Smooth muscle cell (in vitro differentiated cells): ENCODE data around the gene NFIL3. TPM values are rescaled to one million over a fixed set of nuclear protein-coding genes. Genes with fewer than 3 reads are reported as not detected.

Source experiments
- DNase-seq: peaks from one replicate; lab custom pipeline; 2025; ENCODE audit not compliant: unreplicated experiment; lab: John Stamatoyannopoulos, UW
- H2AFZ ChIP-seq: fragments of 200-600 bp; sonication (generic); 2 replicates; pipeline ENCODE4 v1.6.0; 2016; ENCODE audit warnings: antibody characterized with exemption, low read depth, mild to moderate bottlenecking
- H3F3A ChIP-seq: fragments of 200-600 bp; sonication (generic); 2 replicates; pipeline ENCODE4 v1.6.0; 2017; ENCODE audit warnings: antibody characterized with exemption, low read depth
- H3K27ac ChIP-seq: fragments of 200-600 bp; sonication (generic); 2 replicates; pipeline ENCODE4 v1.5.1; 2016; ENCODE audit warnings: low read depth, mild to moderate bottlenecking
- H3K27me3 ChIP-seq: fragments of 200-600 bp; sonication (generic); 2 replicates; pipeline ENCODE4 v1.6.1; 2016; ENCODE audit warnings: low read depth, mild to moderate bottlenecking
- H3K36me3 ChIP-seq: fragments of 200-600 bp; sonication (generic); 2 replicates; pipeline ENCODE4 v1.5.1; 2016; ENCODE audit warnings: low read depth
- H3K4me1 ChIP-seq: fragments of 200-600 bp; sonication (generic); 2 replicates; pipeline ENCODE4 v1.5.1; 2016; ENCODE audit warnings: low read depth
- H3K4me2 ChIP-seq: fragments of 200-600 bp; sonication (generic); 2 replicates; pipeline ENCODE4 v1.6.0; 2016; ENCODE audit warnings: mild to moderate bottlenecking
- H3K4me3 ChIP-seq: fragments of 200-600 bp; sonication (generic); 2 replicates; pipeline ENCODE4 v1.5.1; 2016; ENCODE audit warnings: mild to moderate bottlenecking
- H3K79me2 ChIP-seq: fragments of 200-600 bp; sonication (generic); 2 replicates; pipeline ENCODE4 v1.6.0; 2016; ENCODE audit warnings: low read depth, mild to moderate bottlenecking
- H3K9ac ChIP-seq: fragments of 200-600 bp; sonication (generic); 2 replicates; pipeline ENCODE4 v1.6.0; 2016; ENCODE audit warnings: low read depth
- H3K9me3 ChIP-seq: fragments of 200-600 bp; sonication (generic); replicated peaks from 2 replicates; pipeline ENCODE4 v1.5.1; 2016; ENCODE audit warnings: low read depth
- H4K20me1 ChIP-seq: fragments of 200-600 bp; sonication (generic); 2 replicates; pipeline ENCODE4 v1.6.0; 2016; ENCODE audit warnings: low read depth
- WGBS: methylation state at CpG from one replicate; pipeline ENCODE4 v1.1.7; 2016; ENCODE audit warnings: low lambda C conversion rate; 5-methylcytosine and 5-hydroxymethylcytosine counted together
- polyA plus RNA-seq: library from polyadenylated mRNA; unstranded; fragments of >200 nt; fragmentation: Nextera tagmentation; extraction: Ambion mirVana; gene quantifications from 2 replicates; pipeline ENCODE4 v1.2.1, GENCODE V29; 2016
- total RNA-seq: library from RNA; depleted of rRNA; stranded (reverse); fragments of >200 nt; gene quantifications from 2 replicates; pipeline ENCODE4 v1.2.3, GENCODE V29; 2014
- TF ChIP-seq, protein P1 (sequence below): fragments of 200-600 bp; sonication (generic); IDR thresholded peaks from 2 replicates; pipeline ENCODE4 v1.5.1; 2017; ENCODE audit warnings: borderline replicate concordance, mild to moderate bottlenecking, antibody characterized with exemption; ENCODE audit not compliant: insufficient read depth, poor library complexity, severe bottlenecking

NFIL3 gene
- total and polyA plus RNA-seq, 2 experiments from 2014 or later: 36.4 to 60.7 TPM

DNA sequence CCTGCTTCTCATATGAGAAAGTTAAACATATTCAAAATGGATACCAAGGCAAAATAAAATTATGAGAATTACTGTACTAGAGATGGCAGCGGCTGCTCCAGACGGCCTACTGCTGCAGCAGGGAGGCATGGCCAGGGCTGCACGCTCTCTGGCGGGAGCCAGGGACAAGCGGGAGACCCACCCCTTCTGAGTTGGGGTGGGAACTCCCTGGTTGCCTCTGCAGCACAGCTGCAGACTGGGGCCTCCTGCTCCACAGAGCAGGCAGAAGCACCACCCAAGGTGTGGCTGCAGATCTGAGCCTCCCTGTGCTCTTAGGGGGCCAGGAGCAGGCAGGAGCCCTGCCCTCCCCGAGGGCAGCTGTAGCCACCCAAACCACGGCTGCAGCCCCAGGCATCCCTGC is 59.6 kb downstream of the NFIL3 start:
- H3K36me3 ChIP-seq: no peaks in the 10 kb centered on the region
- H4K20me1 ChIP-seq: no peaks in the 10 kb centered on the region
- H3K27ac ChIP-seq: no peak overlapping the region
- no peak overlapping the region for H2AFZ ChIP-seq
- no peaks in the 10 kb centered on the region for H3K9me3 ChIP-seq
- no peak overlapping the region for H3K4me3 ChIP-seq
- DNase-seq: no peak
- no peak overlapping the region for H3K9ac ChIP-seq
- no peaks in the 10 kb centered on the region for H3K27me3 ChIP-seq
- H3K4me1 ChIP-seq: peaks cover 4% of the 10 kb centered on the region
- H3K4me2 ChIP-seq: no peak overlapping the region
- TF ChIP-seq, protein P1, sequence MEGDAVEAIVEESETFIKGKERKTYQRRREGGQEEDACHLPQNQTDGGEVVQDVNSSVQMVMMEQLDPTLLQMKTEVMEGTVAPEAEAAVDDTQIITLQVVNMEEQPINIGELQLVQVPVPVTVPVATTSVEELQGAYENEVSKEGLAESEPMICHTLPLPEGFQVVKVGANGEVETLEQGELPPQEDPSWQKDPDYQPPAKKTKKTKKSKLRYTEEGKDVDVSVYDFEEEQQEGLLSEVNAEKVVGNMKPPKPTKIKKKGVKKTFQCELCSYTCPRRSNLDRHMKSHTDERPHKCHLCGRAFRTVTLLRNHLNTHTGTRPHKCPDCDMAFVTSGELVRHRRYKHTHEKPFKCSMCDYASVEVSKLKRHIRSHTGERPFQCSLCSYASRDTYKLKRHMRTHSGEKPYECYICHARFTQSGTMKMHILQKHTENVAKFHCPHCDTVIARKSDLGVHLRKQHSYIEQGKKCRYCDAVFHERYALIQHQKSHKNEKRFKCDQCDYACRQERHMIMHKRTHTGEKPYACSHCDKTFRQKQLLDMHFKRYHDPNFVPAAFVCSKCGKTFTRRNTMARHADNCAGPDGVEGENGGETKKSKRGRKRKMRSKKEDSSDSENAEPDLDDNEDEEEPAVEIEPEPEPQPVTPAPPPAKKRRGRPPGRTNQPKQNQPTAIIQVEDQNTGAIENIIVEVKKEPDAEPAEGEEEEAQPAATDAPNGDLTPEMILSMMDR: no peak
- H3K79me2 ChIP-seq: peaks cover 20% of the 10 kb centered on the region
- 100% methylated on average over 7 of the region's 7 CpGs for WGBS
- H3F3A ChIP-seq: no peaks in the 10 kb centered on the region

- Histone ChIP-seq H3K9ac (no peak overlapping the region), H3K9me3 (no peaks in the 10 kb centered on the region), H4K20me1 (no peaks in the 10 kb centered on the region), H2AFZ (peak overlapping the region; percentile 100), H3K27me3 (no peaks in the 10 kb centered on the region), H3F3A (no peaks in the 10 kb centered on the region), H3K79me2 (peaks cover 28% of the 10 kb centered on the region), H3K36me3 (no peaks in the 10 kb centered on the region), H3K4me1 (peaks cover 4% of the 10 kb centered on the region), H3K4me2 (peak overlapping the region; percentile 98), H3K27ac (no peak overlapping the region), H3K4me3 (peak overlapping the region; percentile 87)
- WGBS: 57% methylated on average over 15 of the region's 15 CpGs
- no peak for DNase-seq
- TF ChIP-seq, protein P1: no peak
These were observed 61.5 kb downstream of the NFIL3 start for GRCh38 chr9:91362051-91362611.

- H3K79me2 ChIP-seq: peaks cover 33% of the 10 kb centered on the region
- peak; percentile 57 for DNase-seq
- peak within 1 kb of the TSS; percentile 59 for H3K27ac ChIP-seq
- TF ChIP-seq, protein P1: no peak
- no peaks in the 10 kb centered on the region for H4K20me1 ChIP-seq
- no peaks in the 10 kb centered on the region for H3K27me3 ChIP-seq
- H3K9me3 ChIP-seq: no peaks in the 10 kb centered on the region
- no peaks in the 10 kb centered on the region for H3F3A ChIP-seq
- H3K4me2 ChIP-seq: peak within 1 kb of the TSS; percentile 98
- H3K36me3 ChIP-seq: no peaks in the 10 kb centered on the region
- peak within 1 kb of the TSS; percentile 93 for H3K9ac ChIP-seq
- peak within 1 kb of the TSS; percentile 100 for H2AFZ ChIP-seq
- peak within 1 kb of the TSS; percentile 87 for H3K4me3 ChIP-seq
- H3K4me1 ChIP-seq: peaks cover 4% of the 10 kb centered on the region
- under 1% methylated on average over 66 of the region's 82 CpGs for WGBS
These were observed 62.2 kb downstream of the NFIL3 start, which contains the start of gene AUH for GRCh38 chr9:91361291-91362050. Gene AUH (minus strand): TSS chr9:91361918. CDS start chr9:91361889, 29 bp downstream.
